NCI-H2081 treated with DMSO at 0.1 percent for 48 hours (cell line): ENCODE data around the gene SNRNP70.

Source experiments
- DNase-seq: peaks from one replicate; lab custom pipeline; 2025; lab: John Stamatoyannopoulos, UW

Gene SNRNP70

DNA sequence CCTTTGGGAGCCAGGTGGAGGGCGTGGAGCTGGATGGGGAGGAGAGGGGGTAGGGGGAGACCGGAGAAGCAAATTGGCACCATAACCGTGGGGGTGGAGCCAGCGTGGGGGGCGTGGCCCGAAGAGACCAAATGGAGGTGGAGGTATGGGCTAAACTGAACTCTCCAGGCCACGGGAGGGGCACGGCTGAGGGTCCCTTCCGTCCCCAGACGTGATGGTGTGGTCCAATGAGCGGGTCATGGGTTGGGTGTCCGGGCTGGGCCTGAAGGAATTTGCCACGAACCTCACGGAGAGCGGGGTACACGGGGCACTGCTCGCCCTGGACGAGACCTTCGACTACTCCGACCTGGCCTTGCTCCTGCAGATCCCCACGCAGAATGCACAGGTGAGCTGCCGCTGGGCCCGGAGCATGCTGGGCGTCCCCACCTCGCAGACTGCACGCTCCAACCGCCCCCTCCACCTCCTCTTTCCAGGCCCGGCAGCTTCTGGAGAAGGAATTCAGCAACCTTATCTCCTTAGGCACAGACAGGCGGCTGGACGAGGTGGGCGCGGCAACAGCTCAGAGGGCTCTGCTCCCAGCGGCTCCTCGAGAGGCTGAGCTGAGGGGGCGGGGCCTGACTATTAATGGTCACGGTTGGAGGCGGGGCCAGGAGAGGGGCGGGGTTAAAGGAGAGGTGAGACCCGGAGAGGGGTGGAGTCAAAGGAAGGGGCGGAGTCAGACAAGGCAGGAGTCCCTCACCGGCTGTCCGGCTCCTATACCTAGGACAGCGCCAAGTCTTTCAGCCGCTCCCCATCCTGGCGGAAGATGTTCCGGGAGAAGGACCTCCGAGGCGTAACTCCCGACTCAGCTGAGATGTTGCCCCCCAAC lies 63.8 kb downstream of the SNRNP70 start:
- DNase-seq = no peak

DNA sequence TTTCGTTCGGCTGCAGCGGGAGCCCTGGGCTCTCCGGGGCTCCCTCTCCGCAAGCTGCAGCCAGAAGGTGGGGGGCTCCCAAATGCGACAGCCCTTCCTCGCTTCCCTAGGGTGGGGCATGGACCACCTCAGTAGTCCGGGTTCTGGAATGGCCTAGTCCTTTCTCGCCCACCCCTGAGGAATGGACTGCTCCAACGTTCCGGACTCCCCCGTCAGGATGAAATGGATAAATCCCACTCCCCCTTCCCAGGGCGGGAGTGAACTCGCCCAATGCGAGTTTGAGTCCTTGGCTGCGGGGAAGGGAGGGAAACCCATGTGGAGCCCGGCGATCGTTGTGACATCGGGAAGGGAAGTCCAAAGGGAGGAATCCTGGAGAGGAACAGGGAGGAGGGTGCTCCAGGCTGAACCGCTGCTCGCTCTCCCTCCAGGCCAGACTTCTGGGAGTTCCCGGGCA lies 64.4 kb downstream of the SNRNP70 start:
- DNase-seq = no peak

DNA sequence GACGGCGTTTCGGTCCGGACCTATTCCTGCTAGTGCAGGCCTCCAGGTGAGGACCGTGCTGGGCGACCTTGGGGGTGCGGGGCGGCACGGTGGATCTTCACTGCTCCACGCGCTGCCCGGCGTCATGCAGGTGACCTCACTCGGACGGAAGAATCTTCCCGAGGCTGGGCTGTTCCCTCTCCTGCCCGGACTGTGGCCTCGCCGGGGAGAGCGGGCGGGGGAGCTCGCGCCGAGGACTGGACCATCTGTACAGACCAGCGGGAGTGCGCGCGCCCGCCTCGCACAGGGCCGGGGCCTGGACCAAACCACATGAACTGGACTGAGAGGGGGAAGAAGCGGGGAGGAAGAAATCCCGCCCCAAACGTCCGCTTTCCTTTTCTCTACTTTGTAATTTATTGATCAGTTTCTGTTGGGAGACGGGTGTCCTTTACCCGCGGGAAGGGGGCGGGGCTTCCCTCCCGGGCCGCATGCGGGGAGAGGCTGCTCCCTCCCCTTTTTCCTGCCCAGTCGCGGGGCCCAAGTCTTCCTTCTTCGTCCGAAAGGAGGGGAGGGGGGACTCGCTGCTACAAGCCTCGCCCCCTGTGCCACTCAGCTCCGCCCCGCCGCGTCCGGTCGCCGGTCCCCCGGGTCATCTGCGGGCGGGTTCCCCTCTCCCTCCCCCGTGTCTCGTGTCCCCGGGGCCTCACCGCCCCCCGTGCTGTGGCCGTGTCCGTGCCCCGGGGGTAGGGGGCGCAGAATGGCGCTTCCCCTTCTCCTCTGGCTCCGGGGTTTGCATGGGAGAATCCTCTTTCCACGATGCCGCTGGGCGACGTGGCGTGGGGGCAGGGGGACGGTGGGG lies 65.1 kb downstream of the SNRNP70 start:
- peak; percentile 37 for DNase-seq

DNA sequence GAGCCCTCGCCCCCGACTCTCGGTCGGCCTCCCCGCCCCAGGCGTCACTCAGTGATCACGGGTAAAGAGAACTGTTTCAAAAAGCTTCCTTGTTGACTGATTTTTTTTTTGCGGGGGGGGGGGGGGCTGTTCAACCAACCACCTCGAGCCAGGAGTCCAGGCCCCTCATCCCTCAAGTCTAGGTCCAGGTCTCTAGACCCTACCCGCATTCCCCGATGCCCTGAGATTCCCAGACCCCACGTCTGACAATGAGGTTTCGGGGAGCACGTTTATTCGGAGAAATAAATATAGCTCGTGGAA lies 65.6 kb downstream of the SNRNP70 start:
- DNase-seq = no peak

DNA sequence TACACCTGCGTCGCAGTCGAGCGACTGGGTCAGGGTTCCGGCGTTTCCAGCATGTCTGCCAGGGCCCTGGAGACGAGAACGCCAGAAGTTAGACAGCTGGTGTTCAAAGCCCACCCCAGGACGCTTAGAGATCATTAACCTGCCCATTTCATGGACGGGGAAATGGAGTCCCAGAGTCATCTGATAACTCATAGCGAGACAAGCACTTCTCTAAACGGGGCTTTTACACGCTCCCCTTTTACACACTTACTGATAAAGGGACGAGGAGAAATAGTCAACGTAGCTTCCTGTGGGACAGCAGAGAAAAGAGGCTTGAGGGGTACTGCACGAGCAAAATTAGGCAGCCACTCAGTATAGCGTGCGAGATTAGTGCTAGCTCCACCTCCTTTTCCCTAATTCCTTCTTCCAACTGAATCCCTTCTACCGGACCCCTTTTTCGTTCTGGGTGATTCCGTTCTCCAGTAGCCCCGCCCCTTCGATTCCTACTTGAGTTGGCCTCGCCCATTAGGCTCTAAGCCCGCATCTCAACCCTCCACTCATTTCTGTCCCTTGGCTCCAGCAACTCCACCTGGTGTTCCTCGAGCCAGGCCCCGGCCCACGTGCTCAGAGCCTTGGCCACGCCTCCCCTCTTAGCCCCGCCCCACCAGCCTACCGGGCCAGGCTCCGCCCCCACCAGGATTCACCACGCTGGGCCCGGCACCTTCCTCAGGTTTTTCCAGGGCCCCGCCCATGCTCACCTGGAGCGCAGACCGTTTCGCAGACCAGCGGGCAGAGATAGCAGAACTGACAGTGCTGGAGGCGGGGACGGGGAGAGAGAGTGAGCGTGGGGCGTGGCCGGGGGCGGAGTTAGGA lies 66.2 kb downstream of the SNRNP70 start:
- DNase-seq = no peak

DNA sequence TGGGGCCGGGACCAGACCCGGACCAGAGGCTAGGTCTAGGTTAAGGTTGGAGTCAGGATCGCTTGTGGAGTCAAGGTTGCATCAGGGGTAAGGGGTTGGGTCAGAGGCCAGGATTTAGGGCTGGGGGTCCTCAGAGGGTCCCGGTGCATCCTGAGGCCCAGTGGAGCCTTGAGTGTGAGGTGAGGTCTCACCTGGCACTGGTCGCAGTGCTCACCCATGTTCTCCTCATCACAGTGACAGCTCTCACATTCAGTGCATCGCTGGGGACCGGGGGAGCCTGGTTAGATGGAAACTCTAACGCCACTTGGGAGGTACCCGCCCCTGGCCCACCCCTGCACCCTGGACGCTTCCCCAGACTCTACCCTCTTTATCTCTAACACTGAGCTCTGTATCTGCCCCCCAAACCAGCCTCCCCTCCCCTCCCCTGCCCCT lies 66.9 kb downstream of the SNRNP70 start:
- no peak for DNase-seq

- no peak for DNase-seq
Observed at GRCh38 chr19:49153167-49153809, 68.0 kb downstream of the SNRNP70 start.

- no peak for DNase-seq
Observed at GRCh38 chr19:49154279-49154678, 69.0 kb downstream of the SNRNP70 start.

DNA sequence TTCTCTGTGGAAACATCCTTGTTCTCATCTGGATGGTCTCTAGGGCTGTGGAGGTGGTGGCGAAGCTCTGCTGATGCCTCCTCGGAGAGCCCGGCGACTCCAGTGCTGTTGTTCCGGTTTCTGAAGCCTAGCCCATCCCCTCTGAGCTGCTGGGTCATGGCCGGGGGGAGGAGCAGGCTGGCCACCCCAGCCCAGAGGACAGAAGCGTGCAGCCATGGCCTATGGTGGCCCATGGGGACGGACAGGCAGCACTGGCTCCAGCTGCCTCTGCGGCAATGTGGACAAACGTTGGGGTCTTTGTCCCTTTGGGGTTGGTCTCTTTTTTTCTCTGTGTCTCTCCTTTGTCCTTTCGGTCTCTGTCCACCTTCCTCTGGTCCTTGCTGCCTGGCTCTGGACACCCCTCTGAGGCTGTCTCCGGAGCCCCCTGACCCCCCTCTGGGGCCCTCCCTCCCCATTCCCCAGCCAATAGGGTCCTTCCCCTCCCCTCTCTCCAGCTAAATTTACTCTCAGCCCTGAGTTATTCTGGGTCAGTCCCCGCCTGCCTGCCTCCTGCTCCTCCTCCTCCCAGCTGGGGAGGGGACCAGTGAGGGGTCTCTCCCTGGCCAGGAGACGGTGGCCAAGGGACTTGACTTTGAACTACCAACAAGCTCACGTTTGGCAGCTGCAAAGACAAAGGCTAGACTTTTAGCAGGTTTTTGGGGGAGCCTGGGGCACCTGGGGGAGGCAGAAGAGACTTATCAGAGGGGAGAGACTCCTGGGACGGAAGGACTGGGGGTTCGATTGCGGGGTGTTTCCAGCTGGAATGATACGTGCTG lies 70.0 kb downstream of the SNRNP70 start, which contains the start of gene HRC:
Gene HRC (minus strand): TSS at position 392 of the 815 bp plus-strand sequence. CDS start 159 bp downstream, at position 233.
- no peak for DNase-seq

DNA sequence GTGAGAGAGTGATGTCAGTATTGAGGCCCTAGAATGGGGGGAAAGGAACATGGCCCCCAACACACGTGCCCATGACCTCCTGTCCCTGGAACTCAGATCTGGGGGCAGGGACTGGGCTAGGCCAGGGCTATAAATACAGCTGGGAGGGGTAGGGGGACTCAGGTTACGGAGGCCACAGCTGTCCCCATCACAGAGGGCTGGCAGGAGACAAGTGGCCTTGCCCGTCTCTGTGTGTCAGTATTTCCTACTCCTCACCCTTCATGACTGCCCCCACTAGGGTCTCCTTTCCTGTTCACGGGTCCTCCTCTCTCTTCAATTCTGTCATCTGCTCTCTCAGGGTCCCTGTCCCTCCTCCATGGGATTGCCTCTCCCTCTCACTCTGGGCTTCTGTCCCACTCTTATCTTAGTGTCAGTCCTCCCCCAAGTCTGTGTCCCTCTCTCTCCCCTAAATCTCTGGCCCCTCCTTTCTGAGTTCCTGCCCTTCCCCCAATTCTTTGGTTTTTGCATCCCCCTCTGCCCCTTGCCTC lies 70.6 kb downstream of the SNRNP70 start:
- DNase-seq = no peak

- no peak for DNase-seq
Observed at GRCh38 chr19:49157445-49158224, 72.4 kb downstream of the SNRNP70 start, which contains the start of gene TRPM4. Gene TRPM4 (plus strand): TSS chr19:49157792. CDS start chr19:49157867, 75 bp downstream.
